Mesenchymal stem cell (in vitro differentiated cells and primary cell): Measurements from ENCODE around the gene TRPT1.

Experiments
- DNase-seq: peaks from one replicate; pipeline ENCODE4 v3.0.0-alpha.2; 2013
- H2AFZ ChIP-seq: one replicate; pipeline ENCODE4 v1.6.1; 2013; ENCODE audit warnings: low read depth, mild to moderate bottlenecking, control low read depth, inconsistent platforms, low read length, moderate library complexity
- H2AK5ac ChIP-seq: 2 replicates; pipeline ENCODE4 v1.6.1; 2013; ENCODE audit warnings: low read length, moderate library complexity, mild to moderate bottlenecking, inconsistent platforms; ENCODE audit not compliant: severe bottlenecking
- H2BK120ac ChIP-seq: one replicate; pipeline ENCODE4 v1.6.1; 2013; ENCODE audit warnings: low read depth, mild to moderate bottlenecking, inconsistent platforms, low read length, moderate library complexity
- H2BK12ac ChIP-seq, 2 experiments: one replicate each; pipeline ENCODE4 v1.6.1; 2013; ENCODE audit warnings: inconsistent platforms in 2 of 2, low read length in 2 of 2, mild to moderate bottlenecking in 2 of 2, moderate library complexity in 2 of 2, control low read depth in 1 of 2
- H2BK15ac ChIP-seq: one replicate; pipeline ENCODE4 v1.6.1; 2013; ENCODE audit warnings: mild to moderate bottlenecking, low read depth, inconsistent platforms; ENCODE audit not compliant: poor library complexity, severe bottlenecking
- H2BK5ac ChIP-seq: 2 replicates; pipeline ENCODE4 v1.6.1; 2013; ENCODE audit warnings: low read depth, mild to moderate bottlenecking, low read length, control low read depth, inconsistent platforms; ENCODE audit not compliant: poor library complexity, severe bottlenecking
- H3K14ac ChIP-seq, 2 experiments: one replicate each; pipeline ENCODE4 v1.6.1; 2013; ENCODE audit warnings: inconsistent platforms in 2 of 2, low read length in 2 of 2, control low read depth in 1 of 2, mild to moderate bottlenecking in 1 of 2, moderate library complexity in 1 of 2
- H3K18ac ChIP-seq, 2 experiments: one replicate each; pipeline ENCODE4 v1.6.1; 2013; ENCODE audit warnings: inconsistent platforms in 2 of 2, low read length in 2 of 2, control low read depth in 1 of 2, low read depth in 1 of 2, mild to moderate bottlenecking in 1 of 2
- H3K23ac ChIP-seq, 2 experiments: one replicate each; pipeline ENCODE4 v1.6.1; 2013; ENCODE audit warnings: inconsistent platforms in 2 of 2, low read length in 2 of 2, mild to moderate bottlenecking in 2 of 2, moderate library complexity in 2 of 2, control low read depth in 1 of 2
- H3K27ac ChIP-seq: 2 replicates; pipeline ENCODE4 v1.5.1; 2013; ENCODE audit warnings: mild to moderate bottlenecking, moderate library complexity, low read length, control low read depth, inconsistent platforms; ENCODE audit not compliant: poor library complexity, severe bottlenecking
- H3K27me3 ChIP-seq, 2 experiments: 2 replicates each; pipeline versions ENCODE4 v1.6.1 to v1.7.0; 2013; ENCODE audit warnings: low read length in 2 of 2, mild to moderate bottlenecking in 2 of 2, moderate library complexity in 2 of 2, control low read depth in 1 of 2, inconsistent platforms in 1 of 2; ENCODE audit not compliant: control insufficient read depth in 1 of 2, insufficient read depth in 1 of 2
- H3K36me3 ChIP-seq, 2 experiments: 2 replicates each; pipeline versions ENCODE4 v1.6.1 to v1.7.0; 2013; ENCODE audit warnings: low read length in 2 of 2, control low read depth in 1 of 2, inconsistent platforms in 1 of 2, low read depth in 1 of 2, mild to moderate bottlenecking in 1 of 2; ENCODE audit not compliant: insufficient read depth in 2 of 2, control insufficient read depth in 1 of 2
- H3K4ac ChIP-seq, 2 experiments: one replicate each; pipeline ENCODE4 v1.6.1; 2013; ENCODE audit warnings: inconsistent platforms in 2 of 2, low read length in 2 of 2, mild to moderate bottlenecking in 2 of 2, moderate library complexity in 2 of 2, control low read depth in 1 of 2, low read depth in 1 of 2
- H3K4me1 ChIP-seq: 2 replicates; pipeline ENCODE4 v1.6.1; 2013; ENCODE audit warnings: low read depth, low read length, control low read depth; ENCODE audit not compliant: control insufficient read depth, insufficient read depth
- H3K4me2 ChIP-seq: 2 replicates; pipeline ENCODE4 v1.6.1; 2013; ENCODE audit warnings: low read length, mild to moderate bottlenecking, inconsistent platforms; ENCODE audit not compliant: poor library complexity, severe bottlenecking
- H3K4me3 ChIP-seq, 2 experiments: 2 replicates each; pipeline versions ENCODE4 v1.5.1 to v1.7.0; 2013; ENCODE audit warnings: low read length in 2 of 2, mild to moderate bottlenecking in 2 of 2, control low read depth in 1 of 2, low read depth in 1 of 2; ENCODE audit not compliant: insufficient read depth in 1 of 2
- H3K79me1 ChIP-seq: replicated peaks from 2 replicates; pipeline ENCODE4 v1.6.1; 2013; ENCODE audit warnings: mild to moderate bottlenecking, control low read depth, low read length, inconsistent platforms; ENCODE audit not compliant: poor library complexity, severe bottlenecking
- H3K9ac ChIP-seq: 2 replicates; pipeline ENCODE4 v1.7.0; 2013; ENCODE audit warnings: mild to moderate bottlenecking, low read length, moderate library complexity
- H3K9me3 ChIP-seq: 2 replicates; pipeline ENCODE4 v1.7.0; 2013; ENCODE audit warnings: mild to moderate bottlenecking, low read length; ENCODE audit not compliant: control insufficient read depth
- H4K8ac ChIP-seq: one replicate; pipeline ENCODE4 v1.6.1; 2013; ENCODE audit warnings: inconsistent platforms, mild to moderate bottlenecking, low read length, moderate library complexity
- H4K91ac ChIP-seq: one replicate; pipeline ENCODE4 v1.6.1; 2013; ENCODE audit warnings: mild to moderate bottlenecking, low read length, inconsistent platforms
- WGBS: methylation state at CpG from one replicate; pipeline ENCODE4 v1.1.7; 2013; ENCODE audit warnings: mixed read lengths; 5-methylcytosine and 5-hydroxymethylcytosine counted together

Gene TRPT1

GRCh38 chr11:64250415-64251015, 24.5 kb upstream of the TRPT1 start:
- Histone ChIP-seq H3K27ac (no peak overlapping the region), H3K79me1 (peaks cover 23% of the 10 kb centered on the region), H3K36me3 (peaks cover 9 to 17% of the 10 kb centered on the region in 2 experiments), H4K91ac (peak overlapping the region; percentile 61), H3K4me1 (peaks cover 37% of the 10 kb centered on the region), H3K18ac (peak overlapping the region; percentile 18 to 67), H3K4me3 (peak overlapping the region; percentile 64 to 77), H3K4ac (peak overlapping the region in 1 of 2 experiments; percentile 43), H2BK15ac (peak overlapping the region; percentile 60), H2AFZ (peak overlapping the region; percentile 89), H3K9ac (peak overlapping the region; percentile 76), H2BK12ac (no peak overlapping the region), H3K27me3 (no peaks in the 10 kb centered on the region), H3K14ac (peak overlapping the region in 1 of 2 experiments; percentile 27), H3K23ac (no peak overlapping the region), H2BK120ac (no peak overlapping the region), H4K8ac (peak overlapping the region; percentile 93), H3K9me3 (no peaks in the 10 kb centered on the region), H3K4me2 (peak overlapping the region; percentile 95), H2AK5ac (no peak overlapping the region), H2BK5ac (no peak overlapping the region)
- peak; percentile 43 for DNase-seq
- WGBS = 12% methylated on average over 13 of the region's 13 CpGs

GRCh38 chr11:64249563-64250414, 23.8 kb upstream of the TRPT1 start:
- H3K9ac ChIP-seq = no peak overlapping the region
- no peak overlapping the region for H2BK15ac ChIP-seq
- H3K18ac ChIP-seq = no peak overlapping the region
- WGBS = 73% methylated on average over 6 of the region's 8 CpGs
- H4K8ac ChIP-seq = no peak overlapping the region
- H2BK120ac ChIP-seq = no peak overlapping the region
- no peak for DNase-seq
- H3K9me3 ChIP-seq = no peaks in the 10 kb centered on the region
- peaks cover 44% of the 10 kb centered on the region for H3K4me1 ChIP-seq
- H3K27ac ChIP-seq = no peak overlapping the region
- no peaks in the 10 kb centered on the region for H3K27me3 ChIP-seq
- no peak overlapping the region for H2AK5ac ChIP-seq
- no peak overlapping the region for H2AFZ ChIP-seq
- H3K4me3 ChIP-seq = no peak overlapping the region
- no peak overlapping the region for H3K23ac ChIP-seq
- H3K14ac ChIP-seq = no peak overlapping the region
- no peak overlapping the region for H2BK12ac ChIP-seq
- no peak overlapping the region for H2BK5ac ChIP-seq
- H4K91ac ChIP-seq = no peak overlapping the region
- peaks cover 18% of the 10 kb centered on the region for H3K79me1 ChIP-seq
- peaks cover 3 to 16% of the 10 kb centered on the region in 2 experiments for H3K36me3 ChIP-seq
- no peak overlapping the region for H3K4me2 ChIP-seq
- H3K4ac ChIP-seq = no peak overlapping the region

GRCh38 chr11:64249038-64249437, 23.1 kb upstream of the TRPT1 start:
- peaks cover 43% of the 10 kb centered on the region for H3K4me1 ChIP-seq
- H3K9ac ChIP-seq = peak overlapping the region; percentile 15
- H4K91ac ChIP-seq = peak overlapping the region; percentile 37
- no peak overlapping the region for H3K27ac ChIP-seq
- H2BK120ac ChIP-seq = no peak overlapping the region
- H3K4me2 ChIP-seq = no peak overlapping the region
- H4K8ac ChIP-seq = no peak overlapping the region
- no peak overlapping the region for H3K4ac ChIP-seq
- no peak overlapping the region for H2BK15ac ChIP-seq
- H3K4me3 ChIP-seq = no peak overlapping the region
- H3K79me1 ChIP-seq = peaks cover 12% of the 10 kb centered on the region
- no peak overlapping the region for H3K18ac ChIP-seq
- no peak overlapping the region for H2AFZ ChIP-seq
- DNase-seq = no peak
- H3K14ac ChIP-seq = no peak overlapping the region
- no peak overlapping the region for H2BK12ac ChIP-seq
- H2AK5ac ChIP-seq = no peak overlapping the region
- peaks cover 4 to 12% of the 10 kb centered on the region in 2 experiments for H3K36me3 ChIP-seq
- no peaks in the 10 kb centered on the region for H3K9me3 ChIP-seq
- 96% methylated on average over 4 of the region's 4 CpGs for WGBS
- no peak overlapping the region for H2BK5ac ChIP-seq
- no peak overlapping the region for H3K23ac ChIP-seq
- no peaks in the 10 kb centered on the region for H3K27me3 ChIP-seq

- Histone ChIP-seq H3K36me3 (peaks cover 7 to 14% of the 10 kb centered on the region in 2 experiments), H2BK5ac (no peak overlapping the region), H3K4me2 (no peak overlapping the region), H3K79me1 (peaks cover 9% of the 10 kb centered on the region), H3K23ac (no peak overlapping the region), H3K18ac (no peak overlapping the region), H2AK5ac (no peak overlapping the region), H3K9me3 (no peaks in the 10 kb centered on the region), H3K14ac (no peak overlapping the region), H3K4me1 (peaks cover 43% of the 10 kb centered on the region), H3K27ac (no peak overlapping the region), H2BK120ac (no peak overlapping the region), H4K8ac (no peak overlapping the region), H3K9ac (peak overlapping the region; percentile 93), H2BK12ac (peak overlapping the region; percentile 20 to 59), H4K91ac (no peak overlapping the region), H3K27me3 (no peaks in the 10 kb centered on the region), H3K4me3 (no peak overlapping the region), H2BK15ac (no peak overlapping the region), H2AFZ (no peak overlapping the region), H3K4ac (no peak overlapping the region)
- DNase-seq = no peak
- WGBS = 75% methylated on average over 7 of the region's 7 CpGs
Measured at GRCh38 chr11:64248578-64248977, 22.6 kb upstream of the TRPT1 start.
